Activated naive CD8-positive, alpha-beta T cell treated with anti-CD3 and anti-CD28 coated beads, Interleukin-2, amount 10 ng/mL, durations not matched to agents 7 days and 5 days (primary cell): ENCODE measurements around the gene SHLD2. TPM values are rescaled to one million over a fixed set of nuclear protein-coding genes. Genes with fewer than 3 reads are reported as not detected.
A peak's percentile ranks its signal among the peaks of the same experiment; 100 is the strongest.

Source experiments
- ATAC-seq: fragments of 150-1000 bp; cut with Tn5 transposase; one replicate; pipeline ENCODE4 v1.10.0; 2021; ENCODE audit warnings: low read depth, moderate library complexity
- POLR2A ChIA-PET: fragments of 350-600 bp; sonication (Branson Sonifier 250); formaldehyde crosslinking; loops from one replicate; lab custom pipeline; 2021; ENCODE audit warnings: antibody characterized with exemption; lab: Charles Lee
- DNase-seq: peaks from one replicate; pipeline ENCODE4 v3.0.0; 2021
- H3K27ac Mint-ChIP-seq: one replicate; pipeline ENCODE4 v1.8.0; 2022; ENCODE audit warnings: mild to moderate bottlenecking, mixed read lengths
- H3K27me3 Mint-ChIP-seq: one replicate; pipeline ENCODE4 v1.8.0; 2022; ENCODE audit warnings: mild to moderate bottlenecking, moderate library complexity, mixed read lengths
- H3K36me3 Mint-ChIP-seq: one replicate; pipeline ENCODE4 v1.8.0; 2021; ENCODE audit warnings: mild to moderate bottlenecking, mixed read lengths
- H3K4me1 Mint-ChIP-seq: one replicate; pipeline ENCODE4 v1.8.0; 2021; ENCODE audit warnings: mixed read lengths
- H3K4me3 Mint-ChIP-seq: one replicate; pipeline ENCODE4 v1.8.0; 2022; ENCODE audit warnings: mild to moderate bottlenecking, moderate library complexity, mixed read lengths
- H3K9me3 Mint-ChIP-seq: one replicate; pipeline ENCODE4 v1.8.0; 2021; ENCODE audit warnings: mixed read lengths
- total RNA-seq, 2 experiments: library from RNA; stranded (reverse); gene quantifications; one replicate each; pipeline ENCODE4 v1.2.3, GENCODE V29; 2021

Gene SHLD2
- 10 to 100 TPM; 25.9 to 26.1 TPM for total RNA-seq

- peaks cover 8% of the 10 kb centered on the region for H3K36me3 Mint-ChIP-seq
- peak; percentile 75 for ATAC-seq
- POLR2A ChIA-PET, result interaction anchor here (1.0 to 1.7 kb wide), 2 partner anchors 9 to 768 kb away, joined by 4 to 5 read pairs; no protein-coding TSS in a partner anchor
- H3K27ac Mint-ChIP-seq, result peak within 1 kb of the TSS; percentile 98
- H3K4me1 Mint-ChIP-seq, result peaks cover 38% of the 10 kb centered on the region
- peak within 1 kb of the TSS; percentile 97 for H3K4me3 Mint-ChIP-seq
- H3K9me3 Mint-ChIP-seq, result no peaks in the 10 kb centered on the region
- DNase-seq, result peak; percentile 94
- H3K27me3 Mint-ChIP-seq, result no peaks in the 10 kb centered on the region
These were observed at the start of gene SHLD2, which contains the start of gene GLUD1 for GRCh38 chr10:87094373-87095235. SHLD2 (plus strand) TSS chr10:87095206; CDS start chr10:87151355, 56,149 bp downstream. GLUD1 (minus strand) TSS chr10:87094843; CDS start chr10:87094769, 74 bp downstream.

- DNase-seq (no peak), ATAC-seq (no peak)
- no peak overlapping the region for H3K4me3 Mint-ChIP-seq
- H3K36me3 Mint-ChIP-seq, result peaks cover 19% of the 10 kb centered on the region
- no peaks in the 10 kb centered on the region for H3K4me1 Mint-ChIP-seq
- no peaks in the 10 kb centered on the region for H3K27me3 Mint-ChIP-seq
- POLR2A ChIA-PET, result no interaction called here
- no peaks in the 10 kb centered on the region for H3K9me3 Mint-ChIP-seq
- H3K27ac Mint-ChIP-seq, result no peak overlapping the region
These were observed 49.5 kb upstream of the SHLD2 start for GRCh38 chr10:87045434-87045938.

GRCh38 chr10:87053111-87053510 is 41.9 kb upstream of the SHLD2 start:
- no peak for DNase-seq
- POLR2A ChIA-PET, result no interaction called here
- H3K27ac Mint-ChIP-seq, result no peak overlapping the region
- H3K4me1 Mint-ChIP-seq, result no peaks in the 10 kb centered on the region
- no peaks in the 10 kb centered on the region for H3K27me3 Mint-ChIP-seq
- no peak overlapping the region for H3K4me3 Mint-ChIP-seq
- no peak for ATAC-seq
- peaks cover 8% of the 10 kb centered on the region for H3K36me3 Mint-ChIP-seq
- no peaks in the 10 kb centered on the region for H3K9me3 Mint-ChIP-seq

GRCh38 chr10:87053577-87054181 is 41.3 kb upstream of the SHLD2 start:
- DNase-seq (no peak), ATAC-seq (no peak)
- no peak overlapping the region for H3K27ac Mint-ChIP-seq
- no peaks in the 10 kb centered on the region for H3K4me1 Mint-ChIP-seq
- POLR2A ChIA-PET, result no interaction called here
- H3K4me3 Mint-ChIP-seq, result no peak overlapping the region
- no peaks in the 10 kb centered on the region for H3K27me3 Mint-ChIP-seq
- peaks cover 11% of the 10 kb centered on the region for H3K36me3 Mint-ChIP-seq
- H3K9me3 Mint-ChIP-seq, result no peaks in the 10 kb centered on the region

- DNase-seq, result no peak
- peaks cover 11% of the 10 kb centered on the region for H3K36me3 Mint-ChIP-seq
These were observed 40.4 kb upstream of the SHLD2 start for GRCh38 chr10:87054373-87055295.

GRCh38 chr10:87058171-87058570 is 36.8 kb upstream of the SHLD2 start:
- POLR2A ChIA-PET, result no interaction called here
- Mint-ChIP-seq H3K9me3 (no peaks in the 10 kb centered on the region), H3K4me1 (no peaks in the 10 kb centered on the region), H3K4me3 (no peak overlapping the region), H3K36me3 (peaks cover 14% of the 10 kb centered on the region), H3K27me3 (no peaks in the 10 kb centered on the region), H3K27ac (no peak overlapping the region)
- no peak for ATAC-seq
- DNase-seq, result no peak

More at GRCh38 chr10:87054373-87055295, 40.4 kb upstream of the SHLD2 start:
- Mint-ChIP-seq H3K27me3 (no peaks in the 10 kb centered on the region), H3K4me1 (no peaks in the 10 kb centered on the region), H3K9me3 (no peaks in the 10 kb centered on the region), H3K27ac (no peak overlapping the region), H3K4me3 (no peak overlapping the region)
- no peak for ATAC-seq
- POLR2A ChIA-PET, result no interaction called here

GRCh38 chr10:87059401-87059800 is 35.6 kb upstream of the SHLD2 start:
- Mint-ChIP-seq H3K27me3 (no peaks in the 10 kb centered on the region), H3K36me3 (peaks cover 20% of the 10 kb centered on the region), H3K27ac (no peak overlapping the region), H3K9me3 (no peaks in the 10 kb centered on the region), H3K4me1 (peaks cover 2% of the 10 kb centered on the region), H3K4me3 (no peak overlapping the region)
- DNase-seq (no peak), ATAC-seq (no peak)
- POLR2A ChIA-PET, result no interaction called here

- POLR2A ChIA-PET, result no interaction called here
- Mint-ChIP-seq H3K27ac (no peak overlapping the region), H3K36me3 (peaks cover 22% of the 10 kb centered on the region)
These were observed 34.6 kb upstream of the SHLD2 start for GRCh38 chr10:87060280-87060928.

GRCh38 chr10:87064651-87065050 is 30.4 kb upstream of the SHLD2 start:
- no peak overlapping the region for H3K4me3 Mint-ChIP-seq
- no peak for ATAC-seq
- peaks cover 4% of the 10 kb centered on the region for H3K4me1 Mint-ChIP-seq
- no peak for DNase-seq
- H3K36me3 Mint-ChIP-seq, result peaks cover 21% of the 10 kb centered on the region
- no peaks in the 10 kb centered on the region for H3K9me3 Mint-ChIP-seq
- POLR2A ChIA-PET, result no interaction called here
- H3K27ac Mint-ChIP-seq, result no peak overlapping the region
- H3K27me3 Mint-ChIP-seq, result no peaks in the 10 kb centered on the region

More at GRCh38 chr10:87060280-87060928, 34.6 kb upstream of the SHLD2 start:
- DNase-seq (no peak), ATAC-seq (no peak)
- Mint-ChIP-seq H3K4me3 (no peak overlapping the region), H3K27me3 (no peaks in the 10 kb centered on the region), H3K9me3 (no peaks in the 10 kb centered on the region), H3K4me1 (peaks cover 2% of the 10 kb centered on the region)

- Mint-ChIP-seq H3K36me3 (peaks cover 16% of the 10 kb centered on the region), H3K9me3 (no peaks in the 10 kb centered on the region), H3K27ac (no peak overlapping the region), H3K4me3 (no peak overlapping the region), H3K4me1 (peaks cover 4% of the 10 kb centered on the region), H3K27me3 (no peaks in the 10 kb centered on the region)
- no peak for ATAC-seq
- DNase-seq, result no peak
- POLR2A ChIA-PET, result no interaction called here
These were observed 28.8 kb upstream of the SHLD2 start for GRCh38 chr10:87066178-87066577.

- no peak overlapping the region for H3K4me3 Mint-ChIP-seq
- H3K27me3 Mint-ChIP-seq, result no peaks in the 10 kb centered on the region
- ATAC-seq (no peak), DNase-seq (no peak)
- peaks cover 4% of the 10 kb centered on the region for H3K4me1 Mint-ChIP-seq
- POLR2A ChIA-PET, result no interaction called here
- no peaks in the 10 kb centered on the region for H3K9me3 Mint-ChIP-seq
- H3K36me3 Mint-ChIP-seq, result peaks cover 18% of the 10 kb centered on the region
- H3K27ac Mint-ChIP-seq, result peak overlapping the region; percentile 32
These were observed 28.1 kb upstream of the SHLD2 start for GRCh38 chr10:87066865-87067264.

GRCh38 chr10:87068281-87068680 is 26.7 kb upstream of the SHLD2 start:
- POLR2A ChIA-PET, result no interaction called here
- Mint-ChIP-seq H3K36me3 (peaks cover 24% of the 10 kb centered on the region), H3K4me3 (no peak overlapping the region), H3K9me3 (no peaks in the 10 kb centered on the region), H3K27ac (no peak overlapping the region), H3K27me3 (no peaks in the 10 kb centered on the region), H3K4me1 (peaks cover 4% of the 10 kb centered on the region)
- DNase-seq (no peak), ATAC-seq (no peak)
